Activated CD4-positive, alpha-beta T cell treated with anti-CD3 and anti-CD28 coated beads, Interleukin-2, amount 50 U/mL, for 16 hours (primary cell): ENCODE data around the gene GRIN2C.

ENCODE experiments used
- DNase-seq: peaks from one replicate; pipeline ENCODE4 v3.0.0-alpha.2; 2020

The GRIN2C gene

DNA sequence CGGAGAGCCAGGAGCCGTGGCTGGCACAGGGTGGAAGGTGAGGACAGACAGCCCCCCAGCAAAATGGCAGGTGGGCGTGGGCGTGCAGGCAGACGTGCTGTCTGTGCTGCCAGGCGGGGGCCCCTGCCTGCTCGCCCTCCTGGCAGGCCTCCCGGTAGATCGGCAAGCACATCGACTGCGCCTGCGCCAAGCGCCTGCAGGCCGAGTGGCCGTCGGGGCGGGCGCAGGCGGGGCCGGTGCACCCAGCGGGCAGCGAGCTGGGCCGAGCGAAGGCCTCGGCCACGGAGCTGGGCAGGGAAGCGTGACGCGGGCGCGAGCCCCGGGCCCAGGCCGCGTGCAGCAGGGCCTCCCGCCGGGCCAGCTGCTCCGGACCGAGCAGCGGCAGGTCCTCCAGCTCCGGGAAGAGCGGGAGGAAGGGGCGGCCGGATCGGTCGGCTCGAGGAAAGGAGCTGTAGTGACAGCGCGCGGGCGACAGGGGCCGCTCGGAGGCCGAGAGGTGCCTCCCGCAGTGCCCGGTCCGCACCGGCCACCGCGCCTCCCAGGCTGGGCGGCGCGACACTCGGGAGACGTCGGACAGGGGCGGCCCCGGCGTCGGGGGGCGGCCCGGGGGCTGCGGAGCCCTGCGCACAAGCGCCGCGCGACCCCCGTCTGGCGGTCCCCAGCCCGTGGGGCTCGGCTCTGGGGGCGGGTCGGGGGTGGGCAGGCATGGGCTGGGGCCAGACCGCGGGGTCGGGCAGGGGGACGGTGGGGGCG is 16.9 kb downstream of the GRIN2C start:
- no peak for DNase-seq

- DNase-seq: no peak
Measured at GRCh38 chr17:74842146-74842598, 17.5 kb downstream of the GRIN2C start.

DNA sequence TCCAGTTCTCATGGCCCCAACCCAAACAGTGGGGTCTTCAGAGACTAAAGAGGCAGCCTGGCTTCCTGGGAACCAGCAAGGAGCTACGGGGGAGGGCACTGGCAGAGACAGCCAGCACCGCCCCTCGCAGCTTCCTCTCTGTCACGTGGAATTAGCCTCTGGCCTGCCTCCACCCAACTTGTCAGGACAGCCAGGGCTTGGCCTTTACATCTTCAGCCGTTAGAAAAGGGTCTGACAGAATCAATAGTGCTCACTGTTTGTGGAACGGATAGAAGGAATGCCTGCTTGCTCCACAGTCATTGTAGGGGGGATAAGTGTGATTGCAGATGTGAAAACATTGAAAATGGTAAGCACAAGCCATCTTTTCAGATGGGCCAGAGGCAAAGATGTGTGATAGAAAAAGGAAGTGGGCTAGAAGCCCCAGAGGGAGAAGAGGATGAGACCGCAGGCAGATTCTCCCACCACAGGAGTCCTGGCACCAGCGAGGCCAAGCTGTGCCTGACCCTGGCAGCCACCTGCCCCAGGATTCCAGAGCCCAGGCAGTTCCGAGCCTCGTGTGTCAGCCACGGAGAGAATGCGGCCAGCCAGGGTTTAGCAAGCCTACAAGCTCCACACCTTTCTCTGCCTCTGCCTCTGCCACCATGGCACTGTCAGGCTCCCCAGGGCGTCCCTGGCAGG is 18.6 kb downstream of the GRIN2C start:
- no peak for DNase-seq

- DNase-seq: no peak
Measured at GRCh38 chr17:74839990-74840852, 19.5 kb downstream of the GRIN2C start.

- no peak for DNase-seq
Measured at GRCh38 chr17:74838274-74838673, 21.4 kb downstream of the GRIN2C start.

DNA sequence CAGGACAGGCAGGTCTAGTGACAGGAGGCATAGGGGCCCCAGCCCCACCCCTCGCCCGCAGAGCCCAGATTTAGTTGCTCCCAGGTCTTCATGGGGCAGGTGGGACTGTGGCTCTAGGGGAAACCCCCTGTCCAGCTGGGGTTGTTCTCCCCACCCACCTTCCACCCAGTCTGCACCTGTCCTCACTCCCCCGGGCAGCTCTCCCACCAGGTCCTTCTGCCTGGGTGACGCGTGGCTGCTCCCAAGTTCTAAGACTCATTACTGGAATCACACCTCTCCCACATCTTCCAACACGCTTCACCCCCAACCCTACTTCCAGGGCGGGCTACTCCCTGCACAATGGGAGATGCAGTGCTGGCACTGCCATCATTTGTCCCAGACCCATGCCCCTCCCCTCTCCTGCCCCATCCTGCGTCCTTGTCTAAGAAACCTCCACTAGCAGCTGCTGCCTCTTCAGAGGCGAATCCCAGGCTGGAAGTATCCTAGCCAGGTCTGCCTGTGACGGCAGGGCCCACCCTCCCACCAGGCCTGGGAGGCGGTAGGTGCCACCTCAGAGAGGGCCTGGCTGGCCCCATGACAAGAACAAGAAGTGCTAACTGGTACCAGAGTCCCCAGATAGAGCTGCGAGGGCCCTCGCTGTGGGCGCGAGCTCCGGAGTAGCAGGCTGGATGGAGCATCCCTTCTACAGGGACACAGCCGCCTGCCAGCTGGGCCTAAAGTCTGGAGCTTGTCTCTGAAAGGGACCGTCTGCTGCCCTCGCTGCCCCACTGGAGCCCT is 22.8 kb downstream of the GRIN2C start:
- no peak for DNase-seq

DNA sequence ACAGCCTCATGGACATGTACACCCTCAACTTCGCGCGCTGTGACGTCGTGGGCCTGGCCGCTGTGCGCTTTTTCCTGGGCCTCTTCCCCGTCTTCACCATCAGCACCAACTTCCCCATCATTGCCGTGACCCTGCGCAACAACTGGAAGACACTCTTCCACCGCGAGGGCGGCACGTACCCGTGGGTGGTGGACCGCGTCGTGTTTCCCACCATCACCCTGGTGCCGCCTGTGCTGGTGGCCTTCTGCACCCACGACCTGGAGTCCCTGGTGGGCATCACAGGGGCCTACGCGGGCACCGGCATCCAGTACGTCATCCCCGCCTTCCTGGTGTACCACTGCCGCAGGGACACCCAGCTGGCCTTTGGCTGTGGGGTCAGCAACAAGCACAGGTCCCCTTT is 23.5 kb downstream of the GRIN2C start:
- no peak for DNase-seq

GRCh38 chr17:74833501-74834377 is 25.9 kb downstream of the GRIN2C start:
- DNase-seq: no peak

- DNase-seq: no peak
Measured at GRCh38 chr17:74832421-74832820, 27.3 kb downstream of the GRIN2C start.

DNA sequence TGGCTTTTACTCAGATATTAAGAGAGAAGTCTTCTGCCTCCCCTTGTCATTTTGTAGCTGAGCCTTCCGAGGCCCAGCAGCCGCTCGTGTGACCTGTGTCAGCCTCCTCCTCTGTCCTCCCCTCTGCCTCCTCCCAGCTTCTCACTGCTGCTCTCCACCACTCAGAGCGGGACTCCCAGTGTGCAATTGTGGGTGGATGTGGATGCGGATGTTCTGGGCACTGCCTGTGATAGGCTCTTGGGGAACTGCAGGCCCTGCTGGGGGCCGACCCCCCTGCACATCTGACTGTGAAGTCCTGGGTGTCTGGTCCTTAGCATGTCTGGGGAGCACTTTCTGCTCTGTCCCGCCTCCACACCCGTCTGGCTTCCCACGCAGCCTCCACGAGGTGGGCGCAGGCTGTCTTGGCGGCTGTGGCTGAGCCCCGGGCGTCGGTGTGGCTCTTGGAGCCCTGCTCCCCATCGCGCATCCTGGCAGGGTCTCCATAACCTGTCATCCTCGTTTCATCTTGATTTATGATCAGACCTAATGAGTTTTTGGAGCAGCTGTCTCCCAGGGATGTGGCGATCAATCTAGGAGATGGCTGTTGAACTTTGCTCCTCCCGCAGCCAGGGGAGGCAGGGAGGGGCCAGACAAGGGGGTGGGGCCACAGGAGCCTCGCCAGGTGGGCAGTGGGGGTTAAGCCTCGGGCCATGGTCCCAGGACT is 28.1 kb downstream of the GRIN2C start:
- DNase-seq: no peak

GRCh38 chr17:74830861-74831260 is 28.8 kb downstream of the GRIN2C start:
- DNase-seq: no peak

DNA sequence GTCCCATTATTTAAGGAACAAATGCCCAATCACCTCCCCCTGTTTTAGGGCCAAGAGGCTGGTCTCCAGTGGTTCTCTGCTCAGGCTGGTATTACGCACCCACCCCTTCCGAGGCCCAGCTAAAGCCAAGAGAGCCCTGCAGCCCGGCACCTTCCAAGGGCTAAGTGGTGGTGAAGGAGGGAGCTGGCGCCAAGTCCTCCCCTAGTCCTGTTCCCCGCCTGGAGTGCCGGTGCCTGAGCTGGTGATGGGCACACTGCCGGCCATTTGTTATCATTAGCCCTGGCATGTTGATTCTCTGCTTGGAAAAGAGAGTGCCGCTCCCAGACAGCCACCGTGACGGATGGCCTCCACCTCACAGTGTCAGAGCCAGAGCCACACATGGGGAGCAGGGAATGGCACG is 31.9 kb downstream of the GRIN2C start:
- no peak for DNase-seq

GRCh38 chr17:74825952-74826719 is 33.5 kb downstream of the GRIN2C start:
- DNase-seq: no peak

- no peak for DNase-seq
Measured at GRCh38 chr17:74824961-74825627, 34.6 kb downstream of the GRIN2C start.

- no peak for DNase-seq
Measured at GRCh38 chr17:74822939-74823367, 36.7 kb downstream of the GRIN2C start.

DNA sequence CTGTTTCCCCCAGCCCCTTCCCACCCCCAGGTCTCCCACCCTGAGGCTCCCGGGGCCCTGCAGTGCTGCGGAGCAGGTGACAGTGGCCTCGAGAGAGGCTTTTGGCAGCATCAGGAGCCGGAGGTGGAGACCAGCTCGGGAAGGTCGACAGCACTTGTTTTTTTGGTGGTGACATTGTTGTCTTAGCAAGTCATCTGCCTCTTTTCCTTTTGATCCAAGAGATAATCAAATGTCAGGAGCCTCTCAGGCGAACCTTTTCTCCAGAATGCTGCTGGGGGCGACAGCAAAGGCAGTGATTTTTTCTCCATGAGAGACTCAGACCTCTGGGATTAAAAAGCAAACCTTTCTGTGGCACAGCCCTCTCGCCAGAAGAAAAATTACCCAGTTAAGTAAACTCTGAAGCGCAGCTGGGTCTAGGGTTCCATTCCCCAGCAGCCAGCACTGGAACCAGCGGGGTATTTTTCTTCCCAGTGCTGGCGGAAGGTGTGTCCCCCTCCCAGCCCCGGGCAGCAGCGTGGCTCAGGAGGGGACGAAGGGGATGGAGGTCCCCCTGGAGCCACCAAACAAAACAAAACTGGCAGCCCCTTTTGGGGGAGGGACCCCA is 37.2 kb downstream of the GRIN2C start:
- no peak for DNase-seq

GRCh38 chr17:74821655-74822334 is 37.9 kb downstream of the GRIN2C start:
- no peak for DNase-seq

GRCh38 chr17:74819801-74820436 is 39.8 kb downstream of the GRIN2C start:
- no peak for DNase-seq
